Prostate gland (tissue), 2 donors: ENCODE data around the gene GET3. TPM values are rescaled to one million over a fixed set of nuclear protein-coding genes. Genes with fewer than 3 reads are reported as not detected.

ENCODE experiments used
- DNase-seq: peaks from one replicate; pipeline ENCODE4 v3.0.0-alpha.2; 2019; ENCODE audit warnings: low spot score
- H3K27ac ChIP-seq, 2 donors: fragments of 200-600 bp; sonication (generic); 2 replicates each; pipeline ENCODE4 v1.5.1; 2017 to 2019
- H3K27me3 ChIP-seq: fragments of 200-600 bp; sonication (generic); replicated peaks from 2 replicates; pipeline ENCODE4 v1.5.1; 2019; ENCODE audit not compliant: insufficient read depth
- H3K36me3 ChIP-seq, 2 donors: fragments of 200-600 bp; sonication (generic); 1 replicate in 1 of 2; 2 replicates in 1 of 2; pipeline versions ENCODE4 v1.5.1 to v1.8.1; 2017 to 2019
- H3K4me1 ChIP-seq: fragments of 200-600 bp; sonication (generic); replicated peaks from 2 replicates; pipeline ENCODE4 v1.5.1; 2019
- H3K4me3 ChIP-seq, 2 donors: fragments of 200-600 bp; sonication (generic); 2 replicates each; pipeline ENCODE4 v1.5.1; 2017 to 2019
- H3K9me3 ChIP-seq: fragments of 200-600 bp; sonication (generic); 2 replicates; pipeline ENCODE4 v1.5.1; 2017
- CTCF ChIP-seq, 4 experiments: fragments of 200-600 bp in 2 of 4; fragments of 450-650 bp in 2 of 4; sonication (generic) in 2 of 4; IDR thresholded peaks; 1 replicate in 3 of 4; 2 replicates in 1 of 4; pipeline ENCODE4 v1.5.1; 2016 to 2019; ENCODE audit warnings: antibody characterized with exemption in 4 of 4, mild to moderate bottlenecking in 2 of 4, moderate library complexity in 2 of 4
- POLR2A ChIP-seq: fragments of 450-650 bp; IDR thresholded peaks from one replicate; pipeline ENCODE4 v1.6.1; 2016; ENCODE audit warnings: antibody characterized with exemption, mild to moderate bottlenecking
- POLR2AphosphoS5 ChIP-seq: sonication (generic); formaldehyde crosslinking; IDR thresholded peaks from one replicate; pipeline ENCODE4 v1.6.1; 2017; ENCODE audit warnings: antibody characterized with exemption
- WGBS: methylation state at CpG from one replicate; pipeline ENCODE4 v1.1.5; 2018; 5-methylcytosine and 5-hydroxymethylcytosine counted together
- intact Hi-C: fragments of 100-400 bp; cut with DNase I; formaldehyde crosslinking; loops from one replicate; pipeline ENCODE4 v1.14.2; 2022
- total RNA-seq, 2 donors: library from RNA; depleted of rRNA; stranded (reverse); fragments of >200 nt; gene quantifications; one replicate each; pipeline ENCODE4 v1.1.0, GENCODE V29; 2016

GET3 gene
- total RNA-seq, 2 donors from 2014 or later = 65.4 to 82.1 TPM

DNA sequence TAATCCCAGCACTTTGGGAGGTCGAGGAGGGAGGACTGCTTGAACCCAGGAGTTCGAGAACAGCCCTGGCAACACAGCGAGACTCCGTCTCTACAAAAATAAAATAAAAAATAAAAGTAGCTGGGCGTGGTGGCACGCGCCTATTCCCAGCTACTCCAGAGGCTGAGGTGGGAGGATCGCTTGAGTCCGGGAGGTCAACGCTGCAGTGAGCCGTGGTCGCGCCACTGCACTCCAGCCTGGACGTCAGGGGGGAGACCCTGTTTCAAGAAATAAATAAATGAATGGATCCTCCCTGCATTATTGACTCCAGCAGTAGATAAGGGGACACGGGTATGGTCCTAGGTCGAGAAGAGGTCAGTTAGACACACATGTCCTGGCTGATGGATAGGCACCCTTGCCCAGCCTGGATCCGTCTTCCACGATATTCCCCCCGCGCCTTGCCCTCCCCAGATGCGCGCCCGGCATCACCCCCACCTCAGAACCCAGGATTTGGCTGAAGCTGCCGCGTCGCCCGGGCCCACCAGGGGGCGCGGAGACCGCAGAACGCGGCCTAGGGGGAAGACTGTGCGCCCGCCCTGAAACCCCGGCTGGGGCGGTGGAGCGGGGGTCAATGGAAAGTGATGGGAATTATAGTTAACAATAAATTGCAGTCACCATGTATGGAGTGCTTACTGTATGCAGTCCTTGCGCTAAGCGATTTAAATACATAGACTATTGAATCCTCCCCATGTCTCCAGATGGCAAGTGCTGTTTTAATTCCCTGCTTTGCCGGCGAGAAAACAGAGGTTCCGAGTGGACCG is 40.1 kb downstream of the GET3 start:
- H3K4me3 ChIP-seq = peak overlapping the region; percentile 45 to 49
- intact Hi-C loops = loop anchor here (1.0 kb wide), 1 partner anchor 17 kb away; no protein-coding TSS in a partner anchor
- no peaks in the 10 kb centered on the region for H3K27me3 ChIP-seq
- H3K27ac ChIP-seq = peak overlapping the region; percentile 92 to 93
- peak; percentile 69 for DNase-seq
- H3K4me1 ChIP-seq = peaks cover 3% of the 10 kb centered on the region
- H3K9me3 ChIP-seq = no peaks in the 10 kb centered on the region
- WGBS = 10% methylated on average over 43 of the region's 43 CpGs
- peak; percentile 81 for TF ChIP-seq POLR2AphosphoS5
- peak; percentile 21 for TF ChIP-seq POLR2A
- peak; percentile 96 to 98 (median 97) for TF ChIP-seq CTCF (IDR thresholded peaks at IDR 0.05)
- no peaks in the 10 kb centered on the region for H3K36me3 ChIP-seq

DNA sequence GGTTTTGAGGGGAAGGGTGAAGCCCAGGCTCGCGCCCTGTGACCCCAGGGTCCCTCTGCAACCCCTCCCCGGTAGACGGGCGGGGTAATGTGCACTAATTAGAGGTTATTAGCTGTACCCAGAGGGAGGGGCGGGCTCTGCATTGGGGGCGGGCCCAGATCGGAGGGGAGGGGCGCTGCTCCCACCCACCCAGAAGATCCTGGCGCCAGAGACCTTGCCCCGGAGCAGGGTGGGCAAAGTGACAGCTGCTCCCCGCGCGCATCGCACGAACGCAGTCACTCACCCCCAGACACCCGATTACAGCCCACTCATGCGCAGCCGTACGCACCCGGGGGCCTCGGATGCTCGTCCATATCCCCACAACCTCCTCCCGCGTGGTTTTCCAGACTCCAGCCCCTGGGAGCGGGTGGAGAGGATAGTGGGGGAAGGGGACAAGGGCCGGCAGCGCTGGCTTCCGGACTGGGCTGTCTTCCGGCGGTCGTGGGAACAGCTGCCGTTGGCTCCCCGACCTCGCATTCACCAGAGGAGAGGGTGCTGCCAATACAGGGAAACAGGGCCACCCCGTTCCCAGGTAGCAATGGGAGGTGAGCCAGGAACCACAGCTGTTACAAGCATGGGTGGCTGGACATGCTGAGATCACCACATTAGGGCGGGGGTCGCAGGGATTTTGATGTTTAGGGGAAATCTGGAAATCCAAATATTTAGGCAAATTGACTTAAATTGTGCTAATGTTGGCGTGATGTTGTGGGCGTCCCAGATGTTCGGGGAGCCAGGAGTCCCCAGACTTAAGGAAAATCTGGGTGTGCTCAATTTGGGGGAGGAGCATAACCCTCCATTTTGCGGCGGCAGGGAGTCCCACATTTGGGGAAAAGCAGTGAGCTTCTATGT is 41.0 kb downstream of the GET3 start:
- Histone ChIP-seq H3K27ac (peak overlapping the region; percentile 92 to 93), H3K9me3 (no peaks in the 10 kb centered on the region), H3K4me1 (peaks cover 9% of the 10 kb centered on the region), H3K4me3 (peak overlapping the region; percentile 45 to 49), H3K27me3 (no peaks in the 10 kb centered on the region), H3K36me3 (no peaks in the 10 kb centered on the region)
- WGBS = 1% methylated on average over 39 of the region's 44 CpGs
- DNase-seq = peak; percentile 79
- TF ChIP-seq CTCF (IDR thresholded peaks at IDR 0.05) = peak in 1 of 4 experiments; percentile 21
- TF ChIP-seq POLR2AphosphoS5 = peak; percentile 71
- TF ChIP-seq POLR2A = peak; percentile 39
- intact Hi-C loops = no loop called here

DNA sequence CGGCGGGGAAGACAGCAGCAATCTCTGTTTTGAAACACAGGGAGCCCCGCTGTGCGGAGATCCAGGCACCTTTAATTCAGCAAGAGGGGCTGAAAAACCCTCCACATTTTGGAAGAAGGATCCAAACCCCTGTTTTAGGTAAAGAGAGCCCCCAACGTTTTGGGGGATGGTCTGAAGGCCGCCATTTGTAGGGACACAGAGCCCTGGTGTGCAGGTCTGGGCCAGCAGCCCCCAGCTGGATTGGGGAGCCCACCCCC is 41.5 kb downstream of the GET3 start:
- peak overlapping the region; percentile 45 to 49 for H3K4me3 ChIP-seq
- no peaks in the 10 kb centered on the region for H3K27me3 ChIP-seq
- H3K9me3 ChIP-seq = no peaks in the 10 kb centered on the region
- DNase-seq = no peak
- H3K4me1 ChIP-seq = peaks cover 15% of the 10 kb centered on the region
- intact Hi-C loops = no loop called here
- 39% methylated on average over 6 of the region's 6 CpGs for WGBS
- H3K27ac ChIP-seq = peak overlapping the region; percentile 92 to 93
- no peaks in the 10 kb centered on the region for H3K36me3 ChIP-seq
- TF ChIP-seq CTCF (IDR thresholded peaks at IDR 0.05) (no peak), POLR2A (no peak), POLR2AphosphoS5 (no peak)

DNA sequence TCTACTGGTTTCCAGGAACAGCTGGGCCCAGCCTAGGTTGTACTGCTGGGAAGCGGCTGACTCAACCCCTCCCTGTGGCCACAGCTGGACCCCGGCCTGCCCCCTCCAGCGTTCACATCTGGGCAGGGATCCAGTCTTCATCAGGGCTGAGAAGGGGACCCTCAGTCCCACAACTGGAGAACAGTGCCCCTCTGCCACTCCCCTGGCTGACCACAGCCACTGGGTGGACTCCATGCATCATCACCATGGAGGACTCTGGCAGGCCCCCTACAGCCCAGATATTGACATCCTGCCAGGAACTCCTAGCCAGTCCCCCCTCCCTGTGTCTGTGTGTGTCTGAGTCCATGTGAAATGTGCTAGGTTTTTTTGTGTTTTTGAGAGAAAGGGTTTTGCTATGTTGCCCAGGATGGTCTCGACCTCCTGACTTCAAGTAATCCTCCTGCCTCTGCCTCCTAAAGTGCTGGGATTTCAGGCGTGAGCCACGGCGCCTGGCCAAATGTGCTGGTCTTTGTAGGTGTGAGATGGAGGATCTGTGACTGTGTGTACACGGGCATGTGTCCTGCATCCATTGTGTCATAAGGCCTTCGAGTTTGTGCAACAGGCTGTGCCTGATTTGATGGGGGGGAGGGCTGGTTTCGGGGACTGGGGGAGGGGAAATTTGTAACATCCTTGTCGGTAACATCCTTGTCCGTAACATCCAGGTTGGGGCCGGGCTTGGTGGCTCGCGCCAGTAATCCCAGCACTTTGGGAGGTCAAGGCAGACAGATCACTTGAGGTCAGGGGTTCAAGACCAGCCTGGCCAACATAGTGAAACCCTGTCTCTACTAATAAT is 42.1 kb downstream of the GET3 start:
- TF ChIP-seq CTCF (IDR thresholded peaks at IDR 0.05) (no peak), POLR2A (no peak), POLR2AphosphoS5 (no peak)
- Histone ChIP-seq H3K4me3 (peak overlapping the region in 1 of 2 donors; percentile 49), H3K27me3 (no peaks in the 10 kb centered on the region), H3K36me3 (no peaks in the 10 kb centered on the region), H3K4me1 (peaks cover 17% of the 10 kb centered on the region), H3K27ac (peak overlapping the region; percentile 92 to 93), H3K9me3 (no peaks in the 10 kb centered on the region)
- 66% methylated on average over 15 of the region's 15 CpGs for WGBS
- no peak for DNase-seq
- intact Hi-C loops = no loop called here
